ENCODE data around the gene SFTPB.
A peak's percentile ranks its signal among the peaks of the same experiment; 100 is the strongest.

The SFTPB gene

GRCh38 chr2:85702800-85703199 is 34.8 kb upstream of the SFTPB start:
- no peak for DNase-seq (ENCODE audit: low read depth)

- DNase-seq (ENCODE audit: low read depth), result no peak
Measured at GRCh38 chr2:85702172-85702571, 34.2 kb upstream of the SFTPB start.

- no peak for DNase-seq (ENCODE audit: low read depth)
Measured at GRCh38 chr2:85699325-85699724, 31.3 kb upstream of the SFTPB start.

DNA sequence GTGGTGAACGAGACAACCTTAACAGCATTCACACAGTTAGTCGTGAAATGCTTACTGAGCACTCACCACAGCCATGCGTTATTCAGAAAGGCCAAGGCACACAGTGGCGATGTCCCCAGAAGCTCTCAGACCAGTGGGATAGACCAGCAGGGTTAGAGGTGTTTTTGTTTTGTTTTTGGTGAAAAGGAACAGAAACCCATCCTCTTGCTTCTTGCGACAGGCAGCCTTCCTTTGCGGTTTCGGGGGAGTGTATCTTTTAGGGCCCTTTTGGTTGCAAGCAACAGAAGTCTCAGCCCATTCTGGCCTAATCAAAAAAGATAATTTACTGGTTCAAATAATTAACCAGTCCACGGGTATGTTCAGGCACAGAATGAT is 30.9 kb upstream of the SFTPB start:
- no peak for DNase-seq (ENCODE audit: low read depth)

DNA sequence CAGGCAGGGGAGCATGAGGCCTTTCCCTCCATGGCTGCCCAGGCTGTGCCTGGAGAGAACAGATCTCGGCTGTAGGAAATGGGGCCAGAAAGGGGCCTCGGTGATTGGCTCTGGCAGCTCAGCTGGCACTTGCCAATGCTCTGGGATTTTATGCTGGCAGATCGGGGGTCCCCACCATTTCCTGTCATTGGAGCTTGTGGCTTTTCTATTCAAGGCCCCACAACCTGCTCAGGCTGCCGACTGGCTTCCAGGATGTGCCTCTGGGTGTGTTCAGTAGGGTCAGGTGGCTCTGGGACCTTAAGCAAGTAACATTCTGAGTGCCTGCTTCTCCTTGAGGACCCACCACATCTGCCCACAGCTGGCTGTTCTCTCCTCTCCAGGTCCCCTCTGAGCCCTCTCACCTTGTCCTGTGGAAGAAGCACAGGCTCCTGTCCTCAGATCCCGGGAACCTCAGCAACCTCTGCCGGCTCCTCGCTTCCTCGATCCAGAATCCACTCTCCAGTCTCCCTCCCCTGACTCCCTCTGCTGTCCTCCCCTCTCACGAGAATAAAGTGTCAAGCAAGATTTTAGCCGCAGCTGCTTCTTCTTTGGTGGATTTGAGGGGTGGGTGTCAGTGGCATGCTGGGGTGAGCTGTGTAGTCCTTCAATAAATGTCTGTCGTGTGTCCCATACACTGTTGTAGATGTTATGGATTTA is 30.3 kb upstream of the SFTPB start:
- no peak for DNase-seq (ENCODE audit: low read depth)

DNA sequence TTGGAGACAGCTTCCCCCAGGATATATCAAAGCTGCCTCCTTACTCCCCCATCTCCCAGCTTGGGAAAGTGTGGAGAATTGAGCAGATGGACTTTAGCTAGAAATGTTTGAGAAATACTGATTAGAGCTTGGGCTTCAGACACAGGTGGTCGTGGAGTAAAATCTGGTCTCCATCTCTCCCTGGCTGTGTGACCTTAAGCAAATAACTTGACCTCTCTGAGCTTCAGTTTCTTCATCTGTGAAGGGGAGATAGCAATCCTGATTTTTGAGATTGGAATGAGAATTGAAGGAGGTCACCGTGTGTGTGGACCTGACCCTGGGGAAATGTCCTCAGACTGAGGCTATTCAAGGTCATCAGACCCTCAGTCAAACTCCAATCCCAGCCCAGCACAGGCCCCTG is 29.7 kb upstream of the SFTPB start:
- no peak for DNase-seq (ENCODE audit: low read depth)

GRCh38 chr2:85697096-85697495 is 29.1 kb upstream of the SFTPB start:
- no peak for DNase-seq (ENCODE audit: low read depth)

DNA sequence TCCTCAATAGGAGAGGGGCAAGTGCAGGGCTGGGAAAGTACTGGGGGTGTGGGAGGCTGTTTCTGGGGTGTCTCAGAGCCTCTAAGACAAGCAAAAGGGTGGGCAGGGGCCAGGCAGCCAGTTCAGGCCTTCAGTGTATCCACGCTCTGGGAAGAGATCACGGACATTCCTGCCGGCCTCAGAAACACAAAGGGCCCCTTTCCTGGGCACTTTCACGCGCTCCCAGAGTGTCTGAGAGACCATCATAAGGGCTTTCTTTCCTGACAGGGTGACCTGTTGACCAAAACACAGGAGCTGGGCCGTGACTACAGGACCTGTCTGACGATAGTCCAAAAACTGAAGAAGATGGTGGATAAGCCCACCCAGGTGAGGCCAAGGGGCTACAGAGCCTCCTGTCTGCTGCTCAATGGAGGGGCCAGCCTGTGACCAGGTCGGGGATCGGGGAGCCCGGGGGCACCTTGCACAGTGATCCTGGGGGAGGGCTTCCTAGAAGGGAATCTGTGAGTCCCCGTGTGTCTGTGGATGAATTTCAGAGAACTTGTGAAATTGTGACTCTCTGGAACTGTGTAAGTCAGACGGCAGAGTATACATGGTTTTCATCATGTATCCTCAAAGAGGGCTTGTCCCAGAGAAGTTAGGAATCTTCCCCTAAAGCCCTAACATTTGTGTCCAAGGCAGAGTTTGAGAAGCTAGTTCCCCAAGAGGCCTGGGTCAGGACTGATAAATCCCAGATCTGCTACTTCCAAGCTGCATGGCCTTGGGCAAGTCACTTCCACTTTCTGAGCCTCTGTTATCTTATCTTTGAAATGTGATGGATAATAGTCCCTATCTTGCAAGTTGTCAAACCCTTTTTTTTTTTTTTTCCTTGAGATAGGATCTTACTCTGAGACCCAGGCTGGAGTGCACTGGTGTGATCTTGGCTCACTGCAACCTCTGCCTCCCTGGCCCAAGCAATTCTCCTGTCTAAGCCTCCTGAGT is 28.0 kb upstream of the SFTPB start:
- DNase-seq (ENCODE audit: low read depth), result no peak

DNA sequence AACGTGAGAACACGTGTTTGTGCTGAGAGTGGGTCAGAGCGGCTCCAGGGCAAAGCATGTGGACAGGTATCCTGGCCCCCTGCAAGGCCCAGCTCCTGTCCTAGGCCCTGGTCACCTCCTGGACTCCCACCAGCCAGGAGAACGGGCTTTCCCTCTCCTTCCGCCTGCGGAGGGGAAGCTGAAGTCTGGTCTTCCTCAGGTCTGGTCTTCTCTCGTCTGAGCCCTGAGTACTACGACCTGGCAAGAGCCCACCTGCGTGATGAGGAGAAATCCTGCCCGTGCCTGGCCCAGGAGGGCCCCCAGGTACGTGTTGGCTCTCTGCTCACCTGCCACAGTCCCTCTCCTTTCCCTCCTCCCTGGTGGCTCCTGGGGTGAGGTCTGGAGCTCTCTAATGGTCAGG is 27.1 kb upstream of the SFTPB start:
- DNase-seq (ENCODE audit: low read depth), result no peak

- DNase-seq (ENCODE audit: low read depth), result no peak
Measured at GRCh38 chr2:85694052-85695025, 26.3 kb upstream of the SFTPB start, which contains the start of gene GNLY. GNLY (plus strand) TSS chr2:85694358; CDS start chr2:85694419, 61 bp downstream.

- DNase-seq (ENCODE audit: low read depth), result no peak
Measured at GRCh38 chr2:85692039-85692645, 24.1 kb upstream of the SFTPB start.

DNA sequence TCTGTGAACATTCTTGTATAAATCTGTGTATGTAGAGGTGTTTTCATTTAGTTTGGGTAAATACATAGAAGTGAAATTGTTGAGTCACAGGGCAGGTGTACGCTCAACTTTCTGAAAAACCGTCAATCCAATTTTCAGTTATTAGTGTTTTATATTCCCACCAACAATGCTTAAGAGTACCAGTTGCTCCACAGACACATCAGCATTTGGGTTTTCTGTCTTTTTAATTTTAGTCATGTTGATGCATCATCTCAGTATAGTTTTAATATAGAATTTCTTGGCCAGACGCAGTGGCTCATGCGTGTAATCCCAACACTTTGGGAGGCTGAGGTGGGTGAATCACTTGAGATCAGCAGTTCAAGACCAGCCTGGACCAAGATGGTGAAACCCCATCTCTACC is 22.9 kb upstream of the SFTPB start:
- DNase-seq (ENCODE audit: low read depth), result no peak

GRCh38 chr2:85684806-85685205 is 16.8 kb upstream of the SFTPB start:
- no peak for DNase-seq (ENCODE audit: low read depth)

DNA sequence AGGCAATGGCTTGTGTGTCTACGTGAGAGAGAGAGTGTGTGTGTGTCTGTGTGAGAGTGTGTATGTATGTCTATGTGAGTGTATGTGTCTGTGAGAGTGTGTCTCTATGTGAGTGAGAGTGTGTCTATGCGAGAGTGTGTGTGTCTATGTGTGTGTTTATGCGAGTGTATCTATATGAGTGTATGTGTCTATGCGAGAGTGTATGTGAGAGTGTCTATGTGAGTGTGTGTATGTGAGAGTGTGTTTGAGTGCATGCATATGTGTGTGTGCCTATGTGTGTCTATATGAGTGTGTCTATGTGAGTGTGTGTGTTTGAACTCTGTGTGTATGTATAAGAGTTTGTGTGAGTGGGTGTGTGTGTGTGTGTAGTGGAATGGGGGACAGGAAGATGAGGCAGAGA is 16.4 kb upstream of the SFTPB start:
- DNase-seq (ENCODE audit: low read depth), result no peak

DNA sequence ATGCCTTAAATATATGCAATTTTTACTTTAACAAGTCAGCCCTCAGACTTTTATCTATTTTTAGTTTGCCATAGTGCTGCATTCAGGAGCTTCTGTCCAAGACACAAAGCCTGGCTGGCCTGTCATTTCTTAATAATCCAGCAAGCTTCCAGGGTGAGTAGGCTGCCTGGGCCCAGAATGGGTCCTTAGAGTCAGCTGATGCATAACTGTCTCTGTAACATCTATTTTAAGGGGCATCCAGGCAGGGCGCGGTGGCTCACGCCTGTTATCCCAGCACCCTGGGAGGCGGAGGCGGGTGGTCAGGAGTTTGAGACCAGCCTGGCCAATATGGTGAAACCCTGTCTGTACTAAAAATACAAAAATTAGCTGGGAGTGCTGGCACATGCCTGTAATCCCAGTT is 14.4 kb upstream of the SFTPB start:
- DNase-seq (ENCODE audit: low read depth), result no peak

- DNase-seq (ENCODE audit: low read depth), result no peak
Measured at GRCh38 chr2:85681776-85682175, 13.8 kb upstream of the SFTPB start.

GRCh38 chr2:85681372-85681763 is 13.4 kb upstream of the SFTPB start:
- no peak for DNase-seq (ENCODE audit: low read depth)

DNA sequence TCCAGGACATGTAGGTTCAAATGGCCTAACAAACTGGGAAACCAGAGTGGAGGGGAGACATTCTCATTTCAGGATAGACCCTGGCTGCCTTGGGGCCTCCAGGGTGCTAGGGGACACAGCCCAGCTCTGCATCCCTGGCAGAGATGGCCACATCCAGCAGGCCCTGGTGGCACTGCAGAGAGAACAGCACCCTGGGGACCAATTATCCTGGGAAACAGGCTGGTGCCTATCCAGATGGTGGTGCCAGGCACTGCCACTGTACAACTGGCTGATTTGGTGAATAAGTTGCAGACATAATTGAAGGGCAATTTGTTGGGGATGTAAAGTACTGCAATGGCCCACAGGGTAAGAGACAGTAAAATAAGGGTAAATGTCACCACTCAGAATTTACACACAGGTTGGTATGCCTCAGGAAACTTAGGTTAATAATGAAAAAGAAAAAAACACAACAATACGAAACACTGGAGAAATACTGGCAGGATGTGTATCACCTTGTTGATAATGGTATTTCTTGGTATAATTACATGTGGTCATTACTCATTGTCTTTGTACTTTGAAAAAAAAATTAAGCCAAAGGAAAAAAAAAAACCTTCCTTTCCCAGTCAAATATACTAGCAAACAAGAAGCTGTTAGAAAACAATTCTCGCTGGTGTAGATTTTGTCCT is 12.8 kb upstream of the SFTPB start:
- no peak for DNase-seq (ENCODE audit: low read depth)

GRCh38 chr2:85678794-85679672 is 11.0 kb upstream of the SFTPB start:
- peak; percentile 61 for DNase-seq (ENCODE audit: low read depth)

- no peak for DNase-seq (ENCODE audit: low read depth)
Measured at GRCh38 chr2:85678377-85678776, 10.4 kb upstream of the SFTPB start.
